Stimulated activated CD8-positive, alpha-beta memory T cell treated with anti-CD3 and anti-CD28 coated beads, Interleukin-12 subunit alpha, Interleukin-12 subunit beta, amount 100 ng/mL, for 24 hours (primary cell): ENCODE measurements around the gene UQCR10.
"Not testable (repeated sequence)": the region's sequence is repeated elsewhere in the genome, so short reads cannot be mapped to it uniquely, and the experiment has no call there.

Experiments used
- DNase-seq: peaks from one replicate; pipeline ENCODE4 v3.0.0-alpha.2; 2020; ENCODE audit errors: extremely low read depth

The UQCR10 gene

DNA sequence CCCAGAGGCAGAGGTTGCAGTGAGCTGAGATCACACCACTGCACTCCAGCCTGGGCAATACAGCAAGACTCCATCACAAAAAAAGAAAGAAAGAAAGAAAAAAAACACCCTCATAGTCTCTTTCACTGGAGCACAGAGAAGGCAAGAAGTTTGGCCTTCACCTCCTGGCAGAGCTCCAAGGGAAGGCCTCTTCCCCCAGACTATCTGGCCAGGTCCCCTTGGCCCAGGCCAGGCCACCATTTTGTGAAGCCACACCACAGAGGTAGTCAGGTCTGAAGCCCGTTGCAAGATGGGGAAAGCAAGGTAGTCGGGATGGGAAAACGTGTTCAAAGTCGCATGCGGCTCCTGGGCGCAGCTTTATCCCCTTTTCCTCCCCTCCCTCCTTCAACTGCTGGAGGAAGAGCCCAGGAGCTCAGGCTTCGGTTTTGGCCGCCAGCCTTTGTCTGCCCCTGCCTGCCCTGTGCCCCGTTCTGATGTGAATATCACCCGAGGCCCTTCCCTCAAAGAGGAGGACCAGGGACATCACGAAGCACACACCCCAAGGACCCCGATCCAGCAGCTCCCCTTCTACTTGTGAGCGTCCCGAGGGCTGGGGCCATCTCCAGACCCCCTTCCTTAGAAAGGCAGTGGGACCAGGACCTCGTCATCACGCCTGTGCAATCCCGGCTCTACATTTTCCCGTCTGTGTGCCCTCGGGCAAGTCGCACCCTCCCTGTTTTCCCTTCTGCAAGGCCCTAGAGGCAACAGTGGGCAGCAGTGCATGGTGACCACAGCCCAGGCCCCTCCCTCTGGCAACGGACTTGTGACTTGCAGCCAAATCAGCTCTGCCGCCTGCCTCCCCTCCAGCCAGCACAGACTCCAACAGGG is 29.7 kb upstream of the UQCR10 start:
- no peak for DNase-seq

DNA sequence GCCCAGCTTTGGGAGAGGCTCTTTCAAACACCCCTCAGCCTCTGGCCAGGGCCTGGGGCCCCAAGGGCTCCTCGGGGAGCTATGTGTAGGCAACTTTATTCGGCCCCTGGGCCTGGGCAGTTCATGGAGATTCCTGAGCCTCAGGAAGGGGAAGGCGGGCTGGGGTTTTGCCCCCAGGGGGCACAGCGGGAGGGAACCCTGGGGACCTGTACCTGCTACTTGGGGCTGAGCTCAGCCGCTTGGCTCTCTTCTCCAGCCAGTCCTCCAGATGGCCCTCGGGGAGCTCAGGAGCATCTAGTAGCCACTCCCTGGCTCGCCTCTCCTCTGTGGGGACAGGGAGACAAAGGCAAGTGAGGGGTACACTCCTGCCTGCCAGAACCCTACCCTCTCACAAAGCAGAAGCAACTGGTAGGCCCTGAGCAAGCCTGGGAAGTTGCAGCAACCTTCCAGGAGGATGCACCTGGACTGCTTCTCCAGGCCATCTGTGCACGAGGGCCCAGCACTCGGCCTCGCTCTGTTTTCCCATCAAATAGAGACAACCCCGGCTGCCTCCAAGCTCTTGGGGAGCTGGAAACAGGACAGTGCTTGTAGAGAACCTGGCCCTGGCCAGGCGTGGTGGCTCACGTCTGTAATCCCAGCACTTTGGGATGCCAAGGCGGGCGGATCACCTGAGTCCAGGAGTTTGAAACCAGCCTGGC is 28.9 kb upstream of the UQCR10 start:
- DNase-seq = no peak

DNA sequence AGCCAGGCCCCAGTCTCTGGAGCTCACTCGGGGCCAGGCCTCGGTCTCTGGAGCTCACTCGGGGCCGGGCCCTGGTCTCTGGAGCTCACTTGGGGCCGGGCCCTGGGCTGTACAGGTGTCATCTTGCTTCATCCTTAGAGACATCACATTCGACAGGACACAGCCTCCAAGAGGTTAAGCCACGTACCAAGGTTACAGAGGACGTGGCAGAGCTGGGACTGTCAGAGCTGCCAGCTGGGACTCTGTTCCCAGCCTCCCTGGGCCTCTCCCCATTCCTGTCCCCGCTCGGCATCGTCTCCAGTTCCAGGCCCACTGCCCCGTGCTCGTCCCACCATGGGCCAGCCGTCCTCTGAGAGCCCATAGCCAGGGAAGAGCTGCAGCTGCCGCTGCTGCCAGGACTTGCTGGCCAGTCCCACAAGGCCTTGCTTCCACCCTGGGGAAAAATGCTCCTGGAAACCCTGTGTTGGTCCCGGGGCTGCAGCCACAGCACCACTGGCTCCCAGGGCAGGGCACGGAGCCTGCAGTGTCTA is 27.8 kb upstream of the UQCR10 start:
- DNase-seq = no peak

DNA sequence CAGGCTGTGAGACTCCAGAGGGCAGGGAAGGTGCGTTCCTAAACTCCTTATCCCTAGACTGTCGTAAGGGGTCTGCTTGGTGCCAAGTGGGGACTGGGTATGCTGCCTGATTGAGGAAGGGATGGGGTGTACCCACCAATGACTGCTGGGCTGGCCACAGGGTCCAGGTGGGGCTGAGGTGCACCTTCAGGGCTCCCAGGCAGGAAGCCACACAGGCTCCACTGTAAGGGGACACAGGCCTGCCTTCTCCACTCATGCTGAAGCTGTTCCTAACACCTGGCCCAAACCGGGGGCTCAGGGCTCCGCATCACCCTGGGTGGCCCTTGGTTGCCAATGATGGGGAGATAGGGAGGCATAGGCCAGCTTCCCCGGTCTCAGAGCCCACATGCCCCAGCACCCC is 27.0 kb upstream of the UQCR10 start:
- DNase-seq = no peak

DNA sequence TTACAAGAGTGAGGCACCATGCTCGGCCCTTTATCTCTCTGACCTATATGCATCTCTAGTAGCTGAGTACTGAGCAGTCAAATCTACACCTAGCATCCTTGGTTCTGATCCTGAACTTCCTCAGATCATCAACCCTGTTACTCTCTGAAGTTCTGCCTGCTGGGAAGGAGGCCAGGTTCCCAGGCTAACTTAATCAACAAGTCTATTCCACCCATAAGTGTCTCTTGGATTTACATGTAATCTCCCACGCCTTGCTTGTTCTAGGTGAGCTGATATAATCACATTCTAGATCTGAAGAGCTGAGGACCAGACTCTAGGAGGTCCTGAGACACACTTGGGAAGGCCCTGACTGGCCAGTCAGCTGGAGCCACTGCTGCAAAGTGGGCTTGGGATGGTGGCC is 25.2 kb upstream of the UQCR10 start:
- no peak for DNase-seq

DNA sequence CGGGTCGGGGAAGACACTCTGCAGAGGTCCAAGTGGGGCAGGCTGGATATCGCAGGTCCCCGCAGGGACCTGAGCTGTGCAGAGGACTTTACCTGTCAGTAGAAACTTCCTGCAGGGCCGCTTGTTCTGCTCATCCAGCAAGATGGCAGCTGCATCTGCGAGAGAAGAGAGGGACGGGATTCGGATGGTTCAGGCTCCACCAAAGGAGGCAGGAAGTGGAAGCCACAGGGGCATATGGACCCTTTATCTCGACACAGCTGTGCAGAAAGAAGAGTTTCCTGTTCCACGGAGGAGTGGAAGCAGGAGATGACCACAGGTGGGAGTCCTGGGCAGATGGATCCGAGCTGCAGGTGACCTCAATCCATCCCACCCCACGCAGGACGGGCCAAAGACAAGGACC is 24.8 kb upstream of the UQCR10 start:
- no peak for DNase-seq

DNA sequence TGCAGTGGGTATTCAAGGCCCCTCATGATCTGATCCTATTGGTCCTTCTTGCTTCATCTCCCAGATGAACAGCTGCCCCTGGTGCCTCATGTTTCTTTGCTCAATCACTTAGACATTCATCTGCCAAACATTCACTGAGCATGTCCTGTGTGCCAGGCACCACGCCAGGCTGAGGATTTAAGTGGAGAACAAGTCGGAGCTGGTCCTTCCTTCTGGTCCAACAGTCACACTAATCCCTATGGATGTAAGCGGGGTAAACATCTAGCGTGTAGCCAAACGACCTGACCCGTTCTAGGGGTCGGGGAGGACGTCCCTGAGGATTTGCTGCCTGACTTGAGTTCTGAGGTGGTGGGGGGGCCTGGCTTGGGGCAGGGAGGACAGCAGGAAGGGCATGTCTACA is 22.3 kb upstream of the UQCR10 start:
- no peak for DNase-seq

DNA sequence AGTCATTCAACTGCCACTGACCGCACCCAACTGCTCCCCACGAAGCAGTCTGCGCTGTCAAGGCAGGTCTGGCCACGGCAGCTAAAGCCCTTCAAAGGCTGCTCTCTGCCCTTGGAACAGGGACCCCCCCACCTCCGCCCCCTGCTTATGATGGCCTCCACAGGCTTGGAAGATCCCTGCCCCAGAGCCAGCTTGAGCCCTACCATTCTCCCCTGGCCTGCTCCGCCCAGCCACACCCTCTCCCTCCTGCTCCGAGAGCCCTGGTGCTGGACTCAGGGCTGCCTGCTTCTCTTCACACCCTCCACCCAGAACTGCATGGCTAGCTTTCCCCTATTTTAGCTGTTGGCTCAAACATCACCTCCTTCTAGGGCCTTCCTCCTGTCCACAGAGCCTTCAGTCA is 19.3 kb upstream of the UQCR10 start:
- DNase-seq = no peak

DNA sequence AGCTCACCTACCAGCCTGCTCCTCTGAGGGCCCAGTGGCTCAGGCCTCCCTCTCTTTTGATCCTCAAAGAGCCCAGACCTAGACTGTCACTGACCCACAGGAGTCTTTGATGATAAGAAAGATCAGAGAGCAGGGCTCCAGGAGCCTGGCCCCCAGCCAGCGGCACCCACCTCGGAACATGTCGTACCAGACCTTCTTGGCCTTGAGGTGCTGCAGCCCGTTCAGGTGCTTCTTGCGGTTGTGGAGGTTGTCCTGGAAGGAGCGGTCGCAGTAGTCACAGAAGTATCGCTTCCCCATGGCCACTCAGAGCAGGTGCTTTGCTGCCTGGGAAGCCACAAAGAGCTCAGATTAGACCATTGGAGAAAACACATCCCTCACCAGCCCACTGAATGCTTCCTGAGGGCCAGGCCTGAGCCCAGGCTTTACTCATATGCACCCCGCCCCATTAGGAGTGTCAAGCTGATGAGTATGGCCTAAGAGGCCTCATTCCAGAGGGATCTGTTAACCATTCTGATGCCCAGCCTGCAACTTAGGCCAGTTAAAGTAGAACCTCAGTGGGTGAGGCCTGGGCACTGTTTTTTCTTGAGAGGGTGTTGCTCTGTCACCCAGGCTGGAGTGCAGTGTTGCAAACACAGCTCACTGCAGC is 18.8 kb upstream of the UQCR10 start:
- DNase-seq = no peak

DNA sequence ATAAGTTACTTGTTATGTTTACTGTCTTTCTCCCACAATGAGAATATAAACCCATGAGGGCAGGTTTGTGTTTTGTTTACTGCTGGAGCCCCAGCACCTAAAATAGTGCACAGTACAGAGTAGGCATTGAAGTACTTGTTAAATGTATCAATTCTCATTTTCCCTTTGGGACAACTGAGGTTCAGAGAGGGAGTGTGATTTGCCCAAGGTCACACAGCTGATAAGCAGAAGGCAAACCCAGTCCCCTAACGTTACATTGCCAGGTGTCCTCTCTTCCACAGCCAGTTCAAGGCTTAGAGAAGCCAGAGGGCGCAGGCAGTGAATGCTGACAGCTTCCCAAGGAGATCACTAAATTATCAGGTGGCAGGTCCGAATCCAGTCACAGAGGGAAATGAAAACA is 17.1 kb upstream of the UQCR10 start:
- DNase-seq = no peak

DNA sequence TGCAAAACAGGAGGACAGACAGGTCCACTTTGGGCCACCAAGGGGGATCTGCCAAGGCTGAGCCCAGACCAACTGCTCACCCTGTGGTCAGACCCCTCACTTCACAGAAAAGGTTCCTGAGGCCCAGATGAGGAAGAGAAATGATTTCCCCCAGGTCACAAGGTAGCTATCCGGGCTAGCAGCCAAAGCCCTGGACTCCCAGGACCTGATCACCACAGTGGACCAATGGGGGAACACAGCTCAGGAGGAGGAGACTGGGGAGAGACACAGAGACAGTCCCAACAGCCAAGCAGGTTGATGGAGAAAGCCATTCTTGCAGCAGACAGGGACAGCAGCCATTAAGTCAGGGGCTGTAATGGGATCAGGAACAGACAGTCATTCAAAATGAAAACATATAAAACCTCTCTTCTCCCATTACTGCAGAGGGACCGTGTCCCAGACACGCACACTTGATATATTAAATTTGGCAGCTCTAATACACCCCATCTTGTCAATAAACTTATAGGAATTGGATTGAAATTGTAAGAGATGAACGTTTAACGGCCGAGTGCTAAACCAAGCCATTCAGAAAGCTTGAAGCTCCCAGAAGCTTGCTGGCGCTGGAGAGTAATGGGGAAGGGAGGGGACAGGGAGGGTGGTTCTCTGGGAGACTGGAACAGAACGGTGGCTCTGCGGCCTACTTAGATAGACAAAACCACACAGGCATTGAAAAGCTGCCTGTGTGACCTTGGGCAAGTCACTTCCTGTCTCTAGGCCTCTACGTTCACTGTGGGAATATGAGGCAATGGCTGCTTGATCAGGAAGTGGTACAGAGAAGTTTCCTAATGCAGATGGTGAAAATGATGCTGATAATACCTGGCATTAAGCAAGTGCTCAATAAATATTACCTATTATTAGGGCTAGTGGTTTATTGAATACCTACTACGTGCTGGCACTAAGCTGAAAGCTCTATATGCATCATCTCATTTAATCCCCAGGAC is 16.3 kb upstream of the UQCR10 start:
- no peak for DNase-seq

DNA sequence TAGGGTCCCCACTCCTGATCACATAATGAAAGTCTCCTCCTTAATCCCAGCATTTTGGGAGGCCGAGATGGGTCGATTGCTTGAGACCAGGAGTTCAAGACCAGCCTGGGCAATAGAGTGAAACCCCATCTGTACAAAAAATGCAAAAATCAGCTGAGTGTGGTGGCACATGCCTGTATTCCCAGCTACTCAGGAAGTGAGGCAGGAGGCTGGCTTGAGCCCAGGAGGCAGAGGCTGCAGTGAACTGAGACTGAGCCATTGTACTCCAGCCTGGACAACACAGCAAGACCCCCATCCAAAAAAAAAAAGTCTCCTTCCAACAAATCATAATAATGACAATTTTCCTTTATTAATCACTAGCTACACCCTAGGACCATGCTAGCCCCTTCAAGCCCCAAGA is 15.5 kb upstream of the UQCR10 start:
- no peak for DNase-seq

DNA sequence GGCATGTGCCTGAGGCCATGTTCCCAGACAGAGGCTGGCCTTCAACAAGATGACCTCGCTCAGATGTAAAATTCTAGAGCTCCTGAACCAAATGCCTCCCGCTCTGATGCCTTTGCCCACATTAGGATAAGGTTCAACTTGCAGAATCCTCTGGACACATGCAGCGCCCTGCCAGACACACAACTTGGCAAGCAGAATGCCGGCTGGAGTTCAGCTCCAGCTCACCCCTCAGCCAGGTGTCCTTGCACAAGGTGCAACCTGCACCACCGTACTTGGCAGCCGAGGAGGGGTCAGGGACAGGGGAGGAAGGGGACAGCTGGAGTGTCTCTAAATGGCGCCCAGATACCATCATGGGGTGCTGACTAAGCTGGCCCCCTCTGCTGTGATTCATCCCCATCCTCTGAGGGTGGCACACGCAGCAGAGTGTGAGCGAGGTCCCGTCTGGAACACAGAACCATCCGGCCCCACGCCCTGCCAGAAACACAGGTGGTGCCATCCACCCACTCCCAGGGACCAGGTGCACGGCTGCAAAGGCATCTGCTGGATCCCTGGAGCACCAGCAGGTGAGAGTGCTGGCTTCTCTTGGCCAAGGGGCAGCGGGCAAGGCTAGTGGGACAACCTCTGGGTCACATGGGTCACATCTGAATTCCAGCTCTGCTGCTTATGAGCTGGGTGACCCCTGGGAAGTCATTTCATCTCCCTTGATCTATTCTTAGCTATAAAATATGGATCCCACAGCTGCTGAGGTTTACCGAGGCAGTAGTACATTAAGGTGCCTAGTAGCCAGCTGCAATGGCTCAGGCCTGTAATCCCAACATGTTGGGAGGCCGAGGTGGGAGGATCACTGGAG is 13.1 kb upstream of the UQCR10 start:
- no peak for DNase-seq

DNA sequence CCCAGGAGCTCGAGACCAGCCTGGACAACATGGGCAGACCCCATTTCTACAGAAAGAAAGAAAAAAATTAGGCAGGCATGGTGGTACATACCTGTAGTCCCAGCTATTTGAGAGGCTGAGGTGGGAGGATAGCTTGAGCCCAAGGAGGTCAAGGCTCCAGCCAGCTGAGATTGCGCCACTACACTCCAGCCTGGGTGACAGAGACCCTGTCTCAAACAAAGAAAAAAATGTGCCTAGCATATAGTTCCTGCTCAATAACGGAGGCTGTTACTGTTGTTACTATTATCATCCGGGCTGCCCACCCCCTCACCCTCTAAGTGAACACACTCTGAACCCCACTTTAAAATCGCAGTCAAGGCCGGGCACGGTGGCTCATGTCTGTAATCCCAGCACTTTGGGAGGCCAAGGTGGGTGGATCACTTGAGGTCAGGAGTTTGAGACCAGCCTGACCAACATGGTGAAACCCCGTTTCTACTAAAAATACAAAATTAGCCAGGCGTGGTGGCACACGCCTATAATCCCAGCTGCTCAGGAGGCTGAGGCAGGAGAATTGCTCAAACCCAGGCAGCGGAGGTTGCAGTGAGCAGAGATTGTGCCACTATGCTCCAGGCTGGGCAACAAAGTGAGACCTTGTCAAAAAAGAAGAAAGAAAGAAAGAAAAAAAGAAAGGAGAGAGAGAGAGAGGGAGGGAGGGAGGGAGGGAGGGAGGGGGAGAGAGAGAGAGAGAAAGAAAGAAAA is 12.3 kb upstream of the UQCR10 start:
- not testable (repeated sequence) for DNase-seq

DNA sequence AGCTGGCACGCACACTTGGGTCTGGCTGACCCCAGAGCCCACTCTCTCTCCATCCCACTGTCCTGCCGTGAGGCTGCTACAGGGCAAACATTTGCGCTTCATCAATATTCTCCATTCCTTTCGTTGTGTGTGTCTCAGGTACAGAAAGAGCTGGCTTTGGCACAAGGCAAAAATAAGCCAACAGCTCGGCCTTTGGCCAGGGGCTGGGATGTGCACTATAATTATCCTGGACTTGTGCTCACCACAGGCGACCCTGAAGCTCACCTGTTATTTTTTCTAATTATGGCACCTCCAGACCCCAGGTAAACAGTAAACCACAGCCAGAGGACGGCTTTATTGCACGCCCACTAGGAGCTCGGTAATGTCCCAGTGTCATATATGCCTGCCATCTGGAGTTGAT is 11.3 kb upstream of the UQCR10 start:
- no peak for DNase-seq

DNA sequence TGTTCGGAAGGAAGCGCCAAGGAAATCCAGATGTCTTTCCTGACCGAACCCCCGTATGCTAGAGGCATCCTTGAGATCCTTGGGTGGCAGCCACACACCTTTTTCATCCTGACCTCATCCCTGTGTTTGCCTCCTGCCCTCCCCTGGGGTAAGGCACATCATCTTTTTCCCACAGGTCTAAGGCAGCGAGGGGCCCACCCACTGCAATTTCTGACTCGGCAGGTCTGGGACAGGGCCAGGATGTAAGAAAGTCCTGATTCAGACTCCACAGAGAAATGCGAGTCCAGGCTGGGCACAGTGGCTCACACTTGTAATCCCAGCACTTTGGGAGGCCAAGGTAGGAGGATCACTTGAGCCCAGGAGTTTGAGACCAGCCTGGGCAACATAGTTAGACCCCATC is 10.8 kb upstream of the UQCR10 start:
- DNase-seq = no peak

DNA sequence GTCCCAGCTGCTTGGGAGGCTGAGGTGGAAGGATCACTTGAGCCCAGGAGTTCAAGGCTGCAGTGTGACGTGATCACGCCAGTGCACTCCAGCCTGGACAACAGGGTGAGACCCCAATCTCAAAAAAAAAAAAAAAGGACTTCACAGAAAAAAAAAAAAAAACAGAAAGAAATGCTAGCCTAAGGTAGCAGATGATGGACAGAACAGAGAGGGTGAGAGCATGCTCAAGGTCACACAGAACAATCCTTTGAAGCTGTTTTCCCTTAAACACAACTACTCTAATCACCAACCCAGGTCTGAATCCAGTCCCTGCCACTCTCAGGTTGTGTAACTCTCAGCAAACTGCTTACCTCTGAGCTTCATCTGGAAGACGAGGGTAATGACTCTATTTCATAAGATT is 10.1 kb upstream of the UQCR10 start:
- DNase-seq = no peak

DNA sequence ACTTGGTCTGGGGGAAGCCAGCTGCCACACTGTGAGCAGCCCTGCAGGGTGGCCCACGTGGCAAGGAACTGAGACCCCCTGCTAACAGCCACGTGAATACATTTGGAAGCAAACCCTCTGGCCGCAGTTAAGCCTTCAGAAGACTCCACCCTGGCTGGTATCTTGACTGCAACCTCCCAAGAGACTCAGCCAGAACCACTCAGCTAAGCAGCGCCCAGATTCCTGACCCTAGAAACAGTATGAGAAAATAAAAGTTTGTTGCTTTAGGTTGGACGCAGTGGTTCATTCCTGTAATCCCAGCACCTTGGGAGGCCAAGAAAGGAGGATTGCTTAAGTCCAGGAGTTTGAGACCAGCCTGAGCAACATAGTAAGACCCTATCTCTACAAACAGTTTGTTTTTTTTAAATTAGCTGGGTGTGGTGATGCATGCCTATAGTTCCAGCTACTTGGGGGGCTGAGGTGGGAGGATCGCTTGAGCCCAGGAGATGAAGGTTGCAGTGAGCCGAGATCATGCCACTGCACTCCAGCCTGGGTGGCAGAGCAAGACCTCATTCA is 9.0 kb upstream of the UQCR10 start:
- no peak for DNase-seq

DNA sequence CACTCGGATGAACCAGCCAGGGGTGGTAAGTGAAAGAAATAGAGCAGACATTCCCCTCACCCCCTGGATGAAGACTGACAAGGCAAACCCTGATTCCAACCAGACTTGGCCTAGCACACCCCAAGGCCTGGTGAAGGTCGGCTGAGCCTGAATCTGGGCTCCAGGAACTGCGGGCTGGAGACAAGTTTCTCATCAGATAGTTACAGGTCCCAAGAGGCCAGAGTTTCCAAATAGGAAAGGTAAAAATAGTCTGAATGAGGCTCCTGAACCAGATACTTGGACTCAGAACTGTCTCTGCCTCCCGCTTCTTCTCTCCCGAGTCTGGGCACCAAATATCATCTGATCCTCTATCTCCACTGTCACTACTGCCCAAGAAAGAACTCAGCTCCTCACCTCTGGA is 8.2 kb upstream of the UQCR10 start:
- no peak for DNase-seq

DNA sequence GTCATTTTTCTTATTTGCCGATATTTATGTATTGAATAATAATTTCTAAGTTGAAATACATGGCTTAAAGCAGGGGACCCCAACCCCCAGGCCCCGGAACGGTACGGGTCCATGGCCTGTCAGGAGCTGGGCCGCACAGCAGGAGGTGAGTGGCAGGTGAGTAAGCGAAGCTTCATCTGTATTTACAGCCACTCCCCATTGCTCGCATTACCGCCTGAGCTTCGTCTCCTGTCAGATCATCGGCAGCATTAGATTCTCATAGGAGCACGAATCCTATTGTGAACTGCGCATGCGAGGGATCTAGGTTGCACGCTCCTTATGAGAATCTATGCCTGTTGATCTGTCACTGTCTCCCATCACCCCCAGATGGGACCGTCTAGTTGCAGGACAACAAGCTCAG is 4.9 kb upstream of the UQCR10 start:
- no peak for DNase-seq
